HepG2 (cell line): ENCODE measurements around the gene MEPE. TPM values are rescaled to one million over a fixed set of nuclear protein-coding genes. Genes with fewer than 3 reads are reported as not detected.

Experiments used
- ARID2 ChIP-seq: sonication (generic); formaldehyde crosslinking; IDR thresholded peaks from 2 replicates; pipeline ENCODE4 v1.8.1; 2022; ENCODE audit warnings: mild to moderate bottlenecking, missing genetic modification reagents, borderline replicate concordance
- DPF2 ChIP-seq: sonication (generic); formaldehyde crosslinking; IDR thresholded peaks from 2 replicates; pipeline ENCODE4 v1.4.0; 2020; ENCODE audit warnings: mild to moderate bottlenecking, low read depth, missing genetic modification reagents, borderline replicate concordance
- DR1 ChIP-seq: sonication (generic); formaldehyde crosslinking; IDR thresholded peaks from 2 replicates; pipeline ENCODE4 v1.8.0; 2021; ENCODE audit warnings: mild to moderate bottlenecking, missing genetic modification reagents, inconsistent platforms
- EP300 ChIP-seq, 3 experiments: sonication (generic) in 1 of 3; formaldehyde crosslinking in 1 of 3; IDR thresholded peaks; 2 replicates each; pipeline versions ENCODE4 v1.5.1 to v1.6.1; 2011 to 2020; ENCODE audit warnings: low read depth in 2 of 3, low read length in 2 of 3, borderline replicate concordance in 1 of 3, improper control_type of control experiment in 1 of 3, mild to moderate bottlenecking in 1 of 3, missing genetic modification reagents in 1 of 3, moderate library complexity in 1 of 3
- ESRRA ChIP-seq: sonication (generic); formaldehyde crosslinking; IDR thresholded peaks from 2 replicates; pipeline ENCODE4 v1.5.1; 2020; ENCODE audit warnings: mild to moderate bottlenecking, low read depth, missing genetic modification reagents
- ETV6 ChIP-seq: sonication (generic); formaldehyde crosslinking; conservative IDR thresholded peaks from 2 replicates; pipeline ENCODE4 v1.4.0; 2020; ENCODE audit warnings: missing genetic modification reagents
- GZF1 ChIP-seq: sonication (generic); formaldehyde crosslinking; IDR thresholded peaks from 2 replicates; pipeline ENCODE4 v1.5.1; 2020; ENCODE audit warnings: mild to moderate bottlenecking, missing genetic modification reagents
- HOXD1 ChIP-seq: sonication (generic); formaldehyde crosslinking; IDR thresholded peaks from 2 replicates; pipeline ENCODE4 v1.5.0; 2020; ENCODE audit warnings: missing genetic modification reagents
- MTA1 ChIP-seq: sonication (generic); formaldehyde crosslinking; IDR thresholded peaks from 2 replicates; pipeline ENCODE4 v1.4.0; 2020; ENCODE audit warnings: missing genetic modification reagents, mild to moderate bottlenecking, borderline replicate concordance
- NPAS2 ChIP-seq: sonication (generic); formaldehyde crosslinking; IDR thresholded peaks from 2 replicates; pipeline ENCODE4 v1.8.0; 2022; ENCODE audit warnings: mild to moderate bottlenecking, missing genetic modification reagents, borderline replicate concordance
- NR2F1 ChIP-seq, 2 experiments: fragments of 450-650 bp in 1 of 2; formaldehyde crosslinking in 1 of 2; IDR thresholded peaks; 2 replicates each; pipeline versions ENCODE4 v1.5.0 to v1.6.1; 2016 to 2020; ENCODE audit warnings: mild to moderate bottlenecking in 1 of 2, missing compliant biosample characterization in 1 of 2, missing genetic modification reagents in 1 of 2, moderate library complexity in 1 of 2
- POLR2G ChIP-seq: fragments of 200-400 bp; formaldehyde crosslinking; IDR thresholded peaks from 2 replicates; pipeline ENCODE4 v1.6.1; 2018; ENCODE audit warnings: mild to moderate bottlenecking, low read depth, low read length, moderate library complexity
- RARA ChIP-seq: IDR thresholded peaks from 2 replicates; pipeline ENCODE4 v1.6.1; 2016; ENCODE audit warnings: missing genetic modification reagents, missing compliant biosample characterization
- RFXANK ChIP-seq: IDR thresholded peaks from 2 replicates; pipeline ENCODE4 v1.6.1; 2016
- RXRA ChIP-seq: sonication (generic); formaldehyde crosslinking; IDR thresholded peaks from 2 replicates; pipeline ENCODE4 v1.5.1; 2020; ENCODE audit warnings: missing genetic modification reagents
- SYNCRIP ChIP-seq: fragments of 200-400 bp; formaldehyde crosslinking; IDR thresholded peaks from 2 replicates; pipeline ENCODE4 v1.6.1; 2018; ENCODE audit warnings: mild to moderate bottlenecking, low read depth, low read length; ENCODE audit not compliant: insufficient read depth
- ZBTB7B ChIP-seq: sonication (generic); formaldehyde crosslinking; IDR thresholded peaks from 2 replicates; pipeline ENCODE4 v1.4.0; 2020; ENCODE audit warnings: missing genetic modification reagents
- ZKSCAN1 ChIP-seq: fragments of 150-350 bp; IDR thresholded peaks from 2 replicates; pipeline ENCODE4 v1.6.1; 2014; ENCODE audit warnings: low read length
- ZNF138 ChIP-seq: sonication (generic); formaldehyde crosslinking; IDR thresholded peaks from 2 replicates; pipeline ENCODE4 v1.5.0; 2020; ENCODE audit warnings: mild to moderate bottlenecking, low read depth, missing genetic modification reagents
- ZNF264 ChIP-seq: sonication (generic); formaldehyde crosslinking; IDR thresholded peaks from 2 replicates; pipeline ENCODE4 v1.4.0; 2020; ENCODE audit warnings: missing genetic modification reagents
- ZNF282 ChIP-seq: fragments of 450-650 bp; IDR thresholded peaks from 2 replicates; pipeline ENCODE4 v1.6.1; 2018; ENCODE audit not compliant: partially characterized antibody
- ZNF441 ChIP-seq: sonication (generic); formaldehyde crosslinking; IDR thresholded peaks from 2 replicates; pipeline ENCODE4 v1.7.0; 2021; ENCODE audit warnings: missing genetic modification reagents, borderline replicate concordance
- ZNF550 ChIP-seq: sonication (generic); formaldehyde crosslinking; IDR thresholded peaks from 2 replicates; pipeline ENCODE4 v1.4.0; 2020; ENCODE audit warnings: mild to moderate bottlenecking, missing genetic modification reagents, borderline replicate concordance
- ZNF678 ChIP-seq: sonication (generic); formaldehyde crosslinking; IDR thresholded peaks from 2 replicates; pipeline ENCODE4 v1.4.0; 2020; ENCODE audit warnings: mild to moderate bottlenecking, missing genetic modification reagents
- polyA plus RNA-seq, 8 experiments: library from polyadenylated mRNA; depleted of rRNA in 3 of 8; stranded (reverse) in 7 of 8; unstranded in 1 of 8; fragments of >200 nt; fragmentation: Illumina TruSeq in 4 of 8; extraction: Trizol in 4 of 8; gene quantifications; 2 replicates each; pipeline versions ENCODE4 v1.2.1 to v1.2.3, GENCODE V29; 2011 to 2016; ENCODE audit warnings: low read depth in 4 of 8, missing spikeins in 1 of 8, mixed read lengths in 1 of 8; ENCODE audit not compliant: insufficient read depth in 1 of 8
- total RNA-seq, 5 experiments: library from RNA; depleted of rRNA; stranded (reverse); fragments of >200 nt; fragmentation: Illumina TruSeq; extraction: Trizol; gene quantifications; 2 replicates each; pipeline ENCODE4 v1.2.3, GENCODE V29; 2016; ENCODE audit warnings: low read depth in 1 of 5
- TF ChIP-seq, protein P1 (sequence below): sonication (generic); formaldehyde crosslinking; IDR thresholded peaks from 2 replicates; pipeline ENCODE4 v1.4.0; 2020; ENCODE audit warnings: missing genetic modification reagents, borderline replicate concordance
- TF ChIP-seq, protein P2 (sequence below): sonication (generic); formaldehyde crosslinking; IDR thresholded peaks from 2 replicates; pipeline ENCODE4 v1.5.1; 2020; ENCODE audit warnings: missing genetic modification reagents, mild to moderate bottlenecking, borderline replicate concordance
- TF ChIP-seq, protein P3 (sequence below), 2 experiments: sonication (generic) in 1 of 2; formaldehyde crosslinking in 1 of 2; IDR thresholded peaks; 2 replicates each; pipeline versions ENCODE4 v1.4.0 to v1.6.1; 2018 to 2020; ENCODE audit warnings: missing genetic modification reagents in 2 of 2, borderline replicate concordance in 1 of 2, low read depth in 1 of 2, mild to moderate bottlenecking in 1 of 2, missing biosample characterization in 1 of 2

The MEPE gene
- total and polyA plus RNA-seq, 2 of the 13 experiments (the other 11 are each of a cell fraction or from before 2014, with no cell fraction given), result 0.04 TPM; not detected in 1

DNA sequence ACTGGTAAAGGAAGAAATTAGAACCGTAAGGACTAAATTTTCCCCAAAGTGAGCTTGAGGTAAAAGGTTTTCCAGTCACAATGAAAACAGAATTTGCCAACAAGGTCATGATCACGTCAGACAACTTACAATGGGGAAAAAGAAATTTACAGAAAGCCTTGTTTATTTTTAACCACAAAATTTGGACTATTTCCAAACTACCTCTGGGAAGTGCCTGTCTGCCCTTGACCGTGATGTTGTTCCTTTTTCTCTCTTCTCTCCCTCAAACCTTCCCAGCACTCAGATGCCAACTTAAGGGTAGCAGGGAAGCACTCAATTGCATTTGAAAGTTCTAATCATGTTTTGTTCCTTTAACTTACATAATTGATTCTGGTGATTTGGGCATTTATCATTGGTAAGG is 32.5 kb downstream of the MEPE start (continued):
- TF ChIP-seq, protein P1, sequence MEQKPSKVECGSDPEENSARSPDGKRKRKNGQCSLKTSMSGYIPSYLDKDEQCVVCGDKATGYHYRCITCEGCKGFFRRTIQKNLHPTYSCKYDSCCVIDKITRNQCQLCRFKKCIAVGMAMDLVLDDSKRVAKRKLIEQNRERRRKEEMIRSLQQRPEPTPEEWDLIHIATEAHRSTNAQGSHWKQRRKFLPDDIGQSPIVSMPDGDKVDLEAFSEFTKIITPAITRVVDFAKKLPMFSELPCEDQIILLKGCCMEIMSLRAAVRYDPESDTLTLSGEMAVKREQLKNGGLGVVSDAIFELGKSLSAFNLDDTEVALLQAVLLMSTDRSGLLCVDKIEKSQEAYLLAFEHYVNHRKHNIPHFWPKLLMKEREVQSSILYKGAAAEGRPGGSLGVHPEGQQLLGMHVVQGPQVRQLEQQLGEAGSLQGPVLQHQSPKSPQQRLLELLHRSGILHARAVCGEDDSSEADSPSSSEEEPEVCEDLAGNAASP, result peak; percentile 53; the same call in 1 of the 2 replicates
- no peak; the same call in 1 of the 2 replicates for TF ChIP-seq RXRA (CRISPR knock-in tag)
- TF ChIP-seq ZBTB7B (CRISPR knock-in tag), result no peak
- no peak for TF ChIP-seq ETV6 (CRISPR knock-in tag)
- TF ChIP-seq DPF2 (CRISPR knock-in tag), result no peak
- TF ChIP-seq DR1 (CRISPR knock-in tag), result no peak
- no peak for TF ChIP-seq RFXANK (CRISPR knock-in tag)
- no peak for TF ChIP-seq HOXD1 (CRISPR knock-in tag)
- peak in 1 of 2 experiments; percentile 82; a peak in 2 of 4 replicates for TF ChIP-seq EP300 (IDR thresholded peaks at IDR 0.05; ENCODE audit: low read depth in 2 of 2, low read length in 2 of 2)
- TF ChIP-seq EP300 (CRISPR knock-in tag; IDR thresholded peaks at IDR 0.05; ENCODE audit: borderline replicate concordance), result peak; percentile 36; the same call in 1 of the 2 replicates
- TF ChIP-seq ARID2 (CRISPR knock-in tag), result no peak
- no peak for TF ChIP-seq ZNF138
- TF ChIP-seq GZF1, result no peak
- 0 out of 4 replicates have a peak, but pooled peaks of 1 of the 2 experiments have one; percentile 13 for TF ChIP-seq NR2F1 (CRISPR knock-in tag; IDR thresholded peaks at IDR 0.05)
- TF ChIP-seq ZNF678 (CRISPR knock-in tag), result no peak
- no peak for TF ChIP-seq ZKSCAN1
- TF ChIP-seq ZNF550, result no peak
- TF ChIP-seq ZNF264 (CRISPR knock-in tag), result no peak
- peak; percentile 50 for TF ChIP-seq POLR2G
- peak; percentile 87 for TF ChIP-seq RARA (CRISPR knock-in tag)
- TF ChIP-seq ZNF282, result no peak
- TF ChIP-seq ZNF441 (CRISPR knock-in tag), result no peak
- TF ChIP-seq MTA1 (CRISPR knock-in tag), result no peak
- no peak for TF ChIP-seq NPAS2
- TF ChIP-seq, protein P2, sequence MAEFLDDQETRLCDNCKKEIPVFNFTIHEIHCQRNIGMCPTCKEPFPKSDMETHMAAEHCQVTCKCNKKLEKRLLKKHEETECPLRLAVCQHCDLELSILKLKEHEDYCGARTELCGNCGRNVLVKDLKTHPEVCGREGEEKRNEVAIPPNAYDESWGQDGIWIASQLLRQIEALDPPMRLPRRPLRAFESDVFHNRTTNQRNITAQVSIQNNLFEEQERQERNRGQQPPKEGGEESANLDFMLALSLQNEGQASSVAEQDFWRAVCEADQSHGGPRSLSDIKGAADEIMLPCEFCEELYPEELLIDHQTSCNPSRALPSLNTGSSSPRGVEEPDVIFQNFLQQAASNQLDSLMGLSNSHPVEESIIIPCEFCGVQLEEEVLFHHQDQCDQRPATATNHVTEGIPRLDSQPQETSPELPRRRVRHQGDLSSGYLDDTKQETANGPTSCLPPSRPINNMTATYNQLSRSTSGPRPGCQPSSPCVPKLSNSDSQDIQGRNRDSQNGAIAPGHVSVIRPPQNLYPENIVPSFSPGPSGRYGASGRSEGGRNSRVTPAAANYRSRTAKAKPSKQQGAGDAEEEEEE, result no peak
- TF ChIP-seq SYNCRIP, result no peak
- no peak for TF ChIP-seq ESRRA (CRISPR knock-in tag)
- TF ChIP-seq, protein P3, sequence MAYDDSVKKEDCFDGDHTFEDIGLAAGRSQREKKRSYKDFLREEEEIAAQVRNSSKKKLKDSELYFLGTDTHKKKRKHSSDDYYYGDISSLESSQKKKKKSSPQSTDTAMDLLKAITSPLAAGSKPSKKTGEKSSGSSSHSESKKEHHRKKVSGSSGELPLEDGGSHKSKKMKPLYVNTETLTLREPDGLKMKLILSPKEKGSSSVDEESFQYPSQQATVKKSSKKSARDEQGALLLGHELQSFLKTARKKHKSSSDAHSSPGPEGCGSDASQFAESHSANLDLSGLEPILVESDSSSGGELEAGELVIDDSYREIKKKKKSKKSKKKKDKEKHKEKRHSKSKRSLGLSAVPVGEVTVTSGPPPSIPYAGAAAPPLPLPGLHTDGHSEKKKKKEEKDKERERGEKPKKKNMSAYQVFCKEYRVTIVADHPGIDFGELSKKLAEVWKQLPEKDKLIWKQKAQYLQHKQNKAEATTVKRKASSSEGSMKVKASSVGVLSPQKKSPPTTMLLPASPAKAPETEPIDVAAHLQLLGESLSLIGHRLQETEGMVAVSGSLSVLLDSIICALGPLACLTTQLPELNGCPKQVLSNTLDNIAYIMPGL (CRISPR knock-in tag; IDR thresholded peaks at IDR 0.05; ENCODE audit: borderline replicate concordance in 1 of 2, low read depth in 1 of 2), result no peak
